Measurements from ENCODE around the gene GRID2.

GRCh38 chr4:93186846-93187245, 883.1 kb downstream of the GRID2 start:
- TF ChIP-seq EZH2 (optimal IDR thresholded peaks at IDR 0.05; ENCODE audit: low read depth, low read length): no peak
- TF ChIP-seq CTCF (IDR thresholded peaks at IDR 0.05; ENCODE audit: low read length): no peak

All from MM.1S (cell line).